ENCODE measurements around the gene NOXO1. TPM values are rescaled to one million over a fixed set of nuclear protein-coding genes. Genes with fewer than 3 reads are reported as not detected.

Gene NOXO1
- total and polyA plus RNA-seq, 12 donors, result 0.28 to 3.3 (median 0.53) TPM; not detected in 7

- Histone ChIP-seq H3K27ac (no peak overlapping the region), H3K9me3 (replicated peaks in 1 of 3) (no peaks in the 10 kb centered on the region), H3K4me1 (replicated peaks in 1 of 2) (peaks cover 4 to 42% of the 10 kb centered on the region in 2 donors), H3K27me3 (peaks cover 22% of the 10 kb centered on the region), H3K36me3 (replicated peaks in 1 of 2) (peaks cover 0 to 9% of the 10 kb centered on the region in 2 donors), H3K4me3 (no peak overlapping the region)
- WGBS, 4 donors, result 50 to 69% (median 65%) methylated on average over 1 to 2 of the region's 2 CpGs
- TF ChIP-seq CTCF (IDR thresholded peaks at IDR 0.05), result no peak
- no peak for TF ChIP-seq POLR2A (IDR thresholded peaks at IDR 0.05)
- intact Hi-C loops (cut with DNase I), result no loop called here
- DNase-seq, result no peak
These were observed 12.5 kb upstream of the NOXO1 start for GRCh38 chr16:1993731-1994131.

GRCh38 chr16:1992704-1993317, 11.5 kb upstream of the NOXO1 start:
- no peak for DNase-seq
- no peak overlapping the region for H3K27ac ChIP-seq
- intact Hi-C loops (cut with DNase I), result no loop called here

GRCh38 chr16:1991948-1992703, 10.9 kb upstream of the NOXO1 start:
- no peaks in the 10 kb centered on the region for H3K36me3 ChIP-seq (replicated peaks in 1 of 2)
- 3 to 11% (median 5%) methylated on average over 7 to 96 of the region's 96 CpGs; no CpG with 5 or more reads in 1 of the 4 donors for WGBS, 4 donors
- intact Hi-C loops (cut with DNase I), result no loop called here

More at GRCh38 chr16:1992704-1993317, 11.5 kb upstream of the NOXO1 start:
- TF ChIP-seq CTCF (IDR thresholded peaks at IDR 0.05) (no peak), POLR2A (IDR thresholded peaks at IDR 0.05) (no peak)
- WGBS, 4 donors, result 49 to 60% (median 51%) methylated on average over 3 to 50 of the region's 50 CpGs; no CpG with 5 or more reads in 1 of the 4 donors
- H3K4me3 ChIP-seq, result no peak overlapping the region
- peaks cover 4 to 35% of the 10 kb centered on the region in 2 donors for H3K4me1 ChIP-seq (replicated peaks in 1 of 2)
- H3K36me3 ChIP-seq (replicated peaks in 1 of 2), result peaks cover 0 to under 1% of the 10 kb centered on the region in 2 donors
- H3K27me3 ChIP-seq, result peaks cover 22% of the 10 kb centered on the region
- H3K9me3 ChIP-seq (replicated peaks in 1 of 3), result no peaks in the 10 kb centered on the region

More at GRCh38 chr16:1991948-1992703, 10.9 kb upstream of the NOXO1 start:
- H3K27me3 ChIP-seq, result peaks cover 22% of the 10 kb centered on the region
- H3K27ac ChIP-seq, result peak overlapping the region in 1 of 5 donors; percentile 50
- H3K4me1 ChIP-seq (replicated peaks in 1 of 2), result peaks cover 4 to 28% of the 10 kb centered on the region in 2 donors
- H3K9me3 ChIP-seq (replicated peaks in 1 of 3), result no peaks in the 10 kb centered on the region
- DNase-seq, result peak; percentile 91 to 99 (median 97)
- TF ChIP-seq CTCF (IDR thresholded peaks at IDR 0.05) (no peak), POLR2A (IDR thresholded peaks at IDR 0.05) (no peak)
- H3K4me3 ChIP-seq, result peak overlapping the region in 1 of 4 donors; percentile 27

Data from adrenal gland (tissue), 12 donors.